Measurements from ENCODE around the gene C1orf115. TPM values are rescaled to one million over a fixed set of nuclear protein-coding genes. Genes with fewer than 3 reads are reported as not detected.
"Not testable (repeated sequence)": the region's sequence is repeated elsewhere in the genome, so short reads cannot be mapped to it uniquely, and the experiment has no call there.

Gene C1orf115
- total and polyA plus RNA-seq, 9 of the 15 experiments (the other 6 are each of a cell fraction or from before 2014, with no cell fraction given): not detected

DNA sequence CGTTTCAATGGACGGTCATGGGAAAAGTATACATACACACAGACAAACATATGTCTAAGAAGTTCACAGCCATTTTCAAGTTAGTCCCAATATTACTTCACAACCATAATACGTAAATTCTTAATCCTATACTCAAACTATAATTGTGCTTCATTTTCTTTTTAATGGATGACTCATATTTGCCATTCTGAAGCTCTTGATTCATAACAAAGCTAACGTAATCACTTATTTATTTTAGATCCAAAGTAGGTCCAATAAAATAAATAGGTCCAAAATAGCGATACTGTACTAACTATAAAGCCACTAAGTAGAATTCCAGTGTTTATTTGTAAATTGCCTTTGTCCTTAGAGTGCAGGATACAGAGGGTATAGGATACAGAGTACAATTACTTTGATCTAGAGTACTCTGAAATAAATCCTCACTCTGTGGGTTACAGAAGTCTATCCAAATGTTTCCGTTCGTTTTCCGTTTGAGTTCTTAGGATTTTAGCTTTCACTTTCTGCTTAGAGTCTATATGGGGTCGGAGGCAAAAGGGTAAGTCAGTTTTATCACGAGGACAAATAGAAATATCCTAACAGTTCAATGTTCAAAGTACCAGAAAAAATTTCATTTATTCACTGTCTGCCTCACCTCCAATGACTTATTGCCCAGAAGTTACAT lies 8.8 kb upstream of the C1orf115 start:
- Histone ChIP-seq H4K20me1 (replicated peaks; ENCODE audit: control insufficient read depth, insufficient read depth, low read length) (no peaks in the 10 kb centered on the region), H3K9me3 (replicated peaks; ENCODE audit: control insufficient read depth, insufficient read depth, low read depth, low read length) (no peaks in the 10 kb centered on the region), H3K4me2 (ENCODE audit: insufficient read depth, low read length) (no peak overlapping the region), H3K36me3 (ENCODE audit: control insufficient read depth, insufficient read depth, low read length) (no peaks in the 10 kb centered on the region), H3K27ac (ENCODE audit: extremely low read depth, low read depth, low read length) (no peak overlapping the region), H3K4me3 (no peak overlapping the region), H2AFZ (ENCODE audit: low read depth, low read length) (no peak overlapping the region), H3K27me3 (ENCODE audit: control insufficient read depth in 2 of 2, insufficient read depth in 2 of 2, low read length in 2 of 2) (peaks cover 2 to 14% of the 10 kb centered on the region in 2 experiments; a peak in 2 of 5 replicates), H3K9me1 (ENCODE audit: control insufficient read depth, insufficient read depth, low read length) (no peaks in the 10 kb centered on the region), H3K4me1 (replicated peaks in 1 of 2; ENCODE audit: control insufficient read depth in 2 of 2, insufficient read depth in 2 of 2, low read length in 2 of 2) (no peaks in the 10 kb centered on the region), H3K79me2 (ENCODE audit: control insufficient read depth, insufficient read depth, low read length) (no peaks in the 10 kb centered on the region), H3K9ac (ENCODE audit: insufficient read depth in 1 of 2, low read depth in 2 of 2, low read length in 2 of 2) (no peak overlapping the region)
- in situ Hi-C loops (cut with MboI): no loop called here
- no peak for FAIRE-seq
- ATAC-seq: no peak
- ChIA-PET POLR2A (no interaction called here), CTCF (ENCODE audit: low intra/inter-chr PET ratio) (no interaction called here)
- intact Hi-C loops (cut with micrococcal nuclease): loop anchor here (1.0 kb wide), 1 partner anchor 52 kb away; no protein-coding TSS in a partner anchor
- DNase-seq (ENCODE audit: extremely low read depth in 1 of 4, low spot score in 3 of 4): no peak
- BruUV-seq (replicated peaks): no TSS peak
- no peak for TF ChIP-seq CHD2 (IDR thresholded peaks at IDR 0.05; ENCODE audit: low read depth, low read length)
- no peak for TF ChIP-seq NR2C1 (IDR thresholded peaks at IDR 0.05)
- no peak for TF ChIP-seq NR2C1 (tag; IDR thresholded peaks at IDR 0.05)
- TF ChIP-seq KAT7 (CRISPR knock-in tag; IDR thresholded peaks at IDR 0.05; ENCODE audit: borderline replicate concordance): no peak
- no peak for TF ChIP-seq PHB2 (IDR thresholded peaks at IDR 0.05; ENCODE audit: low read depth)
- 2% methylated on average over 10 of the region's 10 CpGs for WGBS (ENCODE audit: insufficient coverage, low coverage, missing lambda C conversion rate)

DNA sequence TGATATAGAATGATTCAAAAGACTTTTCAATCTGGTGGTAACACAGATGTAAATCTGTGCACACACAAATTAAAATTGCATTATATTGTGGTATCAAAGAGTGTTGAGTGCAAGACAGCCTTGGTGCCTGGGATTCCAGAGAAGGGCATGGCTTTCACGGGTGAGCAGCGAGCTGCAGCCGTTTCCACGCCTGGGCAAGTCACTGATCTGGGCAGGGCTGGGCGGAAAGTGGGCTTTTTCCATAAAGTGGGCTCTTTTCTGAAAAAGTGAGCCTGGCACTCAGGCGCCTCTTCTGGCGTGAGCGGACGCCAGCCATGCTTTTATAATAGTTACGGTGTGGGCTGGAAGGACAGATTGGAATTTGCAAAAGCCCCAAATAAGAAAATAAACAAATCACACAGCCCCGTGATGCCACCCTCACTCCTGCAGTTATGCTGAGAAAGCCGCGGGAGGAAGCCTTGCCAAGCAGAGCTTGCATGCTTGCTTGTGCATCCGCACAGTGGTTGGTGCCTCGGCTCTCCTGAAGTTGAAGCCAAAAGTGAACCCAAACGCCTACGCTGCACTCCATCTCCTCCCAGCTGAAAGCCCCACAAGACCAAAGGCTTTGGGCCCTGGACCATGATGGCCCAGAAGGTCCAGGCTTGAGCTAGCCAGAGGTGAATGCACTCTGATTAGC lies 7.1 kb upstream of the C1orf115 start:
- intact Hi-C loops (cut with micrococcal nuclease) (no loop called here), in situ Hi-C loops (cut with MboI) (no loop called here)
- 2% methylated on average over 17 of the region's 17 CpGs for WGBS (ENCODE audit: insufficient coverage, low coverage, missing lambda C conversion rate)

DNA sequence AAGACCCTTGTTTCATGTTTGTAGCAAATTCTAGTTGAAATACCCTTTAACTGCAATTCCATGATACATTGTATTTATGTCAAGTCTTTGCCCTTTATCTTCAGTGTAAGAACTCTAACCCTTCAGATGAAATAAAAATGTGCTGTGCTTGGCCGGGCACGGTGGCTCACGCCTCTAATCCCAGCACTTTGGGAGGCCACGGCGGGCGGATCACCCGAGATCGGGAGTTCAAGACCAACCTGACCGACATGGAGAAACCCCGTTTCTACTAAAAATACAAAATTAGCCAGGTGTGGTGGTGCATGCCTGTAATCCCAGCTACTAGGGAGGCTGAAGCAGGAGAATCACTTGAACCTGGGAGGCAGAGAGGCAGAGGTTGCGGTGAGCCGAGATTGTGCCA lies 6.4 kb upstream of the C1orf115 start:
- H3K9ac ChIP-seq (ENCODE audit: insufficient read depth in 1 of 2, low read depth in 2 of 2, low read length in 2 of 2); H3K36me3 ChIP-seq (ENCODE audit: control insufficient read depth, insufficient read depth, low read length); intact Hi-C loops (cut with micrococcal nuclease); H3K4me2 ChIP-seq (ENCODE audit: insufficient read depth, low read length); ATAC-seq; H2AFZ ChIP-seq (ENCODE audit: low read depth, low read length); DNase-seq (ENCODE audit: extremely low read depth in 1 of 4, low spot score in 3 of 4); H3K4me1 ChIP-seq (replicated peaks in 1 of 2; ENCODE audit: control insufficient read depth in 2 of 2, insufficient read depth in 2 of 2, low read length in 2 of 2); FAIRE-seq; POLR2A ChIA-PET; H3K9me3 ChIP-seq (replicated peaks; ENCODE audit: control insufficient read depth, insufficient read depth, low read depth, low read length); H3K27ac ChIP-seq (ENCODE audit: extremely low read depth, low read depth, low read length); BruUV-seq (replicated peaks); in situ Hi-C loops (cut with MboI); H3K4me3 ChIP-seq; H3K79me2 ChIP-seq (ENCODE audit: control insufficient read depth, insufficient read depth, low read length); H3K9me1 ChIP-seq (ENCODE audit: control insufficient read depth, insufficient read depth, low read length); H4K20me1 ChIP-seq (replicated peaks; ENCODE audit: control insufficient read depth, insufficient read depth, low read length); CTCF ChIA-PET (ENCODE audit: low intra/inter-chr PET ratio): not testable (repeated sequence)
- H3K27me3 ChIP-seq (ENCODE audit: control insufficient read depth in 2 of 2, insufficient read depth in 2 of 2, low read length in 2 of 2): peaks cover 2 to 14% of the 10 kb centered on the region in 2 experiments; a peak in 2 of 5 replicates
- 2% methylated on average over 12 of the region's 12 CpGs for WGBS (ENCODE audit: insufficient coverage, low coverage, missing lambda C conversion rate)

More for the DNA sequence above, 7.1 kb upstream of the C1orf115 start:
- H3K27me3 ChIP-seq (ENCODE audit: control insufficient read depth in 2 of 2, insufficient read depth in 2 of 2, low read length in 2 of 2): peaks cover 2 to 14% of the 10 kb centered on the region in 2 experiments; a peak in 2 of 5 replicates
- no peaks in the 10 kb centered on the region for H3K36me3 ChIP-seq (ENCODE audit: control insufficient read depth, insufficient read depth, low read length)
- FAIRE-seq (no peak), ATAC-seq (no peak), DNase-seq (ENCODE audit: extremely low read depth in 1 of 4, low spot score in 3 of 4) (no peak)
- BruUV-seq (replicated peaks): no TSS peak
- no peak overlapping the region for H3K27ac ChIP-seq (ENCODE audit: extremely low read depth, low read depth, low read length)
- H4K20me1 ChIP-seq (replicated peaks; ENCODE audit: control insufficient read depth, insufficient read depth, low read length): no peaks in the 10 kb centered on the region
- CTCF ChIA-PET (ENCODE audit: low intra/inter-chr PET ratio): no interaction called here
- no peak overlapping the region for H2AFZ ChIP-seq (ENCODE audit: low read depth, low read length)
- TF ChIP-seq, protein P1, sequence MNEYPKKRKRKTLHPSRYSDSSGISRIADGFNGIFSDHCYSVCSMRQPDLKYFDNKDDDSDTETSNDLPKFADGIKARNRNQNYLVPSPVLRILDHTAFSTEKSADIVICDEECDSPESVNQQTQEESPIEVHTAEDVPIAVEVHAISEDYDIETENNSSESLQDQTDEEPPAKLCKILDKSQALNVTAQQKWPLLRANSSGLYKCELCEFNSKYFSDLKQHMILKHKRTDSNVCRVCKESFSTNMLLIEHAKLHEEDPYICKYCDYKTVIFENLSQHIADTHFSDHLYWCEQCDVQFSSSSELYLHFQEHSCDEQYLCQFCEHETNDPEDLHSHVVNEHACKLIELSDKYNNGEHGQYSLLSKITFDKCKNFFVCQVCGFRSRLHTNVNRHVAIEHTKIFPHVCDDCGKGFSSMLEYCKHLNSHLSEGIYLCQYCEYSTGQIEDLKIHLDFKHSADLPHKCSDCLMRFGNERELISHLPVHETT (CRISPR knock-in tag; conservative IDR thresholded peaks at IDR 0.05 in 1 of 2, IDR thresholded peaks at IDR 0.05 in 1 of 2): no peak
- TF ChIP-seq KAT8 (IDR thresholded peaks at IDR 0.05; ENCODE audit: low read depth) (no peak), NCOA1 (IDR thresholded peaks at IDR 0.05; ENCODE audit: low read depth) (no peak)
- POLR2A ChIA-PET: no interaction called here
- no peaks in the 10 kb centered on the region for H3K4me1 ChIP-seq (replicated peaks in 1 of 2; ENCODE audit: control insufficient read depth in 2 of 2, insufficient read depth in 2 of 2, low read length in 2 of 2)
- no peak overlapping the region for H3K9ac ChIP-seq (ENCODE audit: insufficient read depth in 1 of 2, low read depth in 2 of 2, low read length in 2 of 2)
- no peak overlapping the region for H3K4me3 ChIP-seq
- no peak overlapping the region for H3K4me2 ChIP-seq (ENCODE audit: insufficient read depth, low read length)
- H3K79me2 ChIP-seq (ENCODE audit: control insufficient read depth, insufficient read depth, low read length): no peaks in the 10 kb centered on the region
- H3K9me3 ChIP-seq (replicated peaks; ENCODE audit: control insufficient read depth, insufficient read depth, low read depth, low read length): no peaks in the 10 kb centered on the region
- no peaks in the 10 kb centered on the region for H3K9me1 ChIP-seq (ENCODE audit: control insufficient read depth, insufficient read depth, low read length)
